ENCODE measurements around the gene RNU2-63P. TPM values are rescaled to one million over a fixed set of nuclear protein-coding genes. Genes with fewer than 3 reads are reported as not detected.
"Not testable (repeated sequence)": the region's sequence is repeated elsewhere in the genome, so short reads cannot be mapped to it uniquely, and the experiment has no call there.

The RNU2-63P gene
- total RNA-seq, 1 donor from 2014 or later = 28.5 TPM

DNA sequence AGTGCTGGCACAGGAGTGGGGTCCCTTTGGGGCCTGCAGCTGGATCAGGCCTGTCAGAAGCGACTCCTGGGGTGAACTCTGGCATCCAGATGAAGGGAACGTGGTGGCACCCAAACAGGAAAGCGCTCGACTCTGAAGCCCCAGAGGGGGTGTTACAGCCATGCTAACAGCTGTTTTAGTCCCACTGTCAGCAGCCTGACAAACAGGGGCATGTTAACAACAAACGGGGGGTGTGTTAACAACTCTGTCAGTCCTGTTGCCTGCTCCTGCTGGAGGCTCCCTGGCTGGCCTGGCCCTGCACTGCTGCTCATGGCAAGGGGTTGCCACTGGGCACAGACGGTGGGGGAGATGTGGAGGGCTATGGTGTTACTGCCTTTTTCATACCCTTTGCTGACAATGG is 2.6 kb upstream of the RNU2-63P start:
- Mint-ChIP-seq H3K36me3 (ENCODE audit: low read depth) (no peaks in the 10 kb centered on the region), H3K27me3 (ENCODE audit: insufficient read depth) (peaks cover 5% of the 10 kb centered on the region), H3K4me1 (ENCODE audit: low read depth) (peaks cover 21% of the 10 kb centered on the region), H3K4me3 (no peak overlapping the region), H3K9me3 (no peaks in the 10 kb centered on the region), H3K27ac (no peak overlapping the region)
- no peak for DNase-seq (ENCODE audit: low spot score)
- intact Hi-C loops (cut with micrococcal nuclease) = no loop called here

DNA sequence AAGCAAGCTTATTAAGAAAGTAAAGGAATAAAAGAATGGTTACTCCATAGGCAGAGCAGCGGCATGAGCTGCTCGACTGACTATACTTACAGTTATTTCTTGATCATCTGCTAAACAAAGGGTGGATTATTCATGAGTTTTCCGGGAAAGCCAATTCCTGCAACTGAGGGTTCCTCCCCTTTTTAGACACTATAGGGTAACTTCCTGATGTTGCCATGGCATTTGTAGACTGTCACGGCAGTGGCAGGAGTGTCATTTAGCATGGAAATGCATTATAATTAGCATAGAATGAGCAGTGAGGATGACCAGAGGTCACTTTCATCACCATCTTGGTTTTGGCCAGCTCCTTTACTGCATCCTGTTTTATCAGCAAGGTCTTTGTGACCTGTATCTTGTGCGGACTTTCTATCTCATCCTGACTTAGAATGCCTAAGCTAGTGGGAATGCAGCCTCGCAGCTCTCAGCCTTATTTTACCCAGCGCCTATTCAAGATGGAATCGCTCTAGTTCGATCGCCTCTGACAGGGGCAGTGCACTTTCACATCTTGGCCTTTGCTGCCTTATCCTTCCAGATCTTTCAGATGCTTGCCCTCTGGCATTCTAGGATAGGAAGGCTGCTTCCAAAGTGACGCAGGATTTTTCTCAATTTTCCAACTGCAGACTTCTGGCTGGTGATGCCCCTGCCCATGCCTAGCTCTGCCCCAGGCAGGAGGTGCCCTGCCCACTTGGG is 1.9 kb upstream of the RNU2-63P start:
- peaks cover 21% of the 10 kb centered on the region for H3K4me1 Mint-ChIP-seq (ENCODE audit: low read depth)
- H3K4me3 Mint-ChIP-seq = peak overlapping the region; percentile 92
- peak overlapping the region; percentile 84 for H3K27ac Mint-ChIP-seq
- H3K36me3 Mint-ChIP-seq (ENCODE audit: low read depth); DNase-seq (ENCODE audit: low spot score); H3K27me3 Mint-ChIP-seq (ENCODE audit: insufficient read depth); intact Hi-C loops (cut with micrococcal nuclease); H3K9me3 Mint-ChIP-seq: not testable (repeated sequence)

DNA sequence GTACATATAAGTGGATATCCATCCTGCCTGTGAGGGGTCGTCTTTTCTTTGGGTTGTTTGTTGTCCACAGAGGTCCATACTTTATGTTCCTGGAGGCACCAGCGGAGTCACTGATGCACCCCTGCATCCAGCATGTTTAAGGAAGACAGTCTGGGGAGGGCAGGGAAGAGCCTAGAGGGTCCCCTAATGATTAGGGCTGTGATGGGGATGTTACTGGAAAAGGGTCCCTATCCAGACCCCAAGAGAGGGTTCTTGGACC is 1.4 kb upstream of the RNU2-63P start:
- H3K9me3 Mint-ChIP-seq; H3K27me3 Mint-ChIP-seq (ENCODE audit: insufficient read depth); DNase-seq (ENCODE audit: low spot score); intact Hi-C loops (cut with micrococcal nuclease); H3K36me3 Mint-ChIP-seq (ENCODE audit: low read depth): not testable (repeated sequence)
- Mint-ChIP-seq H3K4me1 (ENCODE audit: low read depth) (peaks cover 21% of the 10 kb centered on the region), H3K4me3 (peak overlapping the region; percentile 92), H3K27ac (peak overlapping the region; percentile 84)

DNA sequence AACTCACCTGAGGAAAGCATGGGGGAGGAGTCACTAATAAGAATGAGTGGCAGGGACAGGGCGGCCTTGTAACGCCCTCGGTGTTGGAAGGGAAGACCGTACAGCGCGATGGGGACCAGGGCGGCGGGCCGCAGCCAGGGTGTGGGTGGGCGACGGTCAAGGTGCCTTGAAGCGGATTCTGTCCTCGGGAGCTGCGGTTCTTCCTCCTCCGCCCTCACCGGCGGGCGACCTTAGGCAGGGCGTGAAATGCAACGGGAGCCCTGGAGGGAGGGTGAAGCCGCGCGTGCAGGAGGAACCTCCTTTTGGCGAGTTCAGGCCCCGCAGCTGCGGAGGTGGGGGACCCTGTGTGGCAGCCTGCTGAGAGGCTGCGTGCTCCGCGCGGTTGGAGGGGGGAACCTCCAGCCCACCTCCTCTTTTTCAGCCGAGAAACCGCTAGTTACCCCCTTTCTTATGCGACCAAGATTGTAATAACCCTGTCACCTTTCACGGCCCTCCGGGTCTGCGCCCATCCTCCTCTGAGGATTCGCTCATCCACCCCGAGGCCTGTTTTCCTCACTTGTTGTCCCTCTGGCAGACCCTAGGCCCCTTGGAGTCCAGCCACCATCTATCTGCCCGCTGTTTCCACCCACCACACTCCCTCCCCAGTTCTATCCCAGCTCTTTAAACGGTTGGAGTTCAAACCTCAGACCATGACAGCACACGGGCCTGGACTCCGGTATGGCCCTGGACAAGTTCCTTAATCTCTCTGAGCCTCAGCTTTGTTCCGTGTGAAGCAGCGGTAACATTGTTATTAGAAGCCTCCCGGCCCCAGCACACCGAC is 823 bp upstream of the RNU2-63P start:
- intact Hi-C loops (cut with micrococcal nuclease) = loop anchor here (1.0 kb wide), 3 partner anchors 11 to 143 kb away; no protein-coding TSS in a partner anchor
- DNase-seq (ENCODE audit: low spot score) = no peak

DNA sequence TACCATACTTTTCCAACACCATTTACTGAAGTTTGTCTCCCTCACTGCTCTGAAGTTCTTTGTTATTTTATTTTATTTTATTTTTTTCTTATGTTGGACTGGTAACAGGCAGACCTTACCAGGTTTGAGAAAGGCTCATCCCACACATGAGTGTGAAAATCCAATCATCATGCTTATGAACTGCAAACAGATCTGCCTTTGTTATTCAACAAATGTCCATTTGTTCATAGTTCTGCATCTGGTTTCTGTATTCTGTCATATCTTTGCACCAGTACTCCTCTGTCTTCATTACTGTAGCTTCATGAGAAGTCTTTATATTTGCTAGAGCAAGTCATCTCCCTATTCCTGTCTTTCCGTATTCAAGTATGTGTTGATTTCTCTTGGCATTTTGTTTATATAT is 5.3 kb downstream of the RNU2-63P start:
- Mint-ChIP-seq H3K4me3 (no peak overlapping the region), H3K9me3 (no peaks in the 10 kb centered on the region), H3K4me1 (ENCODE audit: low read depth) (peaks cover 2% of the 10 kb centered on the region), H3K27me3 (ENCODE audit: insufficient read depth) (peaks cover 2% of the 10 kb centered on the region), H3K36me3 (ENCODE audit: low read depth) (no peaks in the 10 kb centered on the region), H3K27ac (no peak overlapping the region)
- intact Hi-C loops (cut with micrococcal nuclease) = no loop called here
- no peak for DNase-seq (ENCODE audit: low spot score)

More for the DNA sequence above, 823 bp upstream of the RNU2-63P start:
- Mint-ChIP-seq H3K4me3 (peak overlapping the region; percentile 92), H3K36me3 (ENCODE audit: low read depth) (no peaks in the 10 kb centered on the region), H3K9me3 (no peaks in the 10 kb centered on the region), H3K4me1 (ENCODE audit: low read depth) (peaks cover 21% of the 10 kb centered on the region), H3K27ac (peak overlapping the region; percentile 99), H3K27me3 (ENCODE audit: insufficient read depth) (peaks cover 5% of the 10 kb centered on the region)

DNA sequence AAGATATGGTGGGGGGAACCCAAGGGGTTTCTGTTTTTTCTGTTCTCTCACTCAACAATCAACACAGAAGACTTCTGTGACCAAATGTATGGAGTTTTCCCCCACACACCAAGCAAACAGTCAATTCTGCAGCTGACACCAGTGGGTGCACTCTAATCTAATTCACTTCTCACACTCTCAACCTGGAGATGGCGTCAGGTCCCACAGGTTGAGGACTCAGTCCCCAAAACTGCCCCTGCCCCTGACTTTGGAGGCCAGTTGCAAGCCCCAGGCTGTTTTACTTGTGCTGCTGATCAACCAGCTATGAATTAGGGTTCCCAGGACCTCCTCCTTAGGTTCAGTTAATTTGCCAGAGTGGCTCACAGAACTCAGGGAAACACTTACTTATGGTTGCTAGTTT is 6.2 kb downstream of the RNU2-63P start:
- DNase-seq (ENCODE audit: low spot score) = no peak
- Mint-ChIP-seq H3K9me3 (no peaks in the 10 kb centered on the region), H3K36me3 (ENCODE audit: low read depth) (no peaks in the 10 kb centered on the region), H3K4me3 (no peak overlapping the region), H3K27ac (no peak overlapping the region), H3K4me1 (ENCODE audit: low read depth) (no peaks in the 10 kb centered on the region), H3K27me3 (ENCODE audit: insufficient read depth) (peaks cover 4% of the 10 kb centered on the region)
- intact Hi-C loops (cut with micrococcal nuclease) = no loop called here

DNA sequence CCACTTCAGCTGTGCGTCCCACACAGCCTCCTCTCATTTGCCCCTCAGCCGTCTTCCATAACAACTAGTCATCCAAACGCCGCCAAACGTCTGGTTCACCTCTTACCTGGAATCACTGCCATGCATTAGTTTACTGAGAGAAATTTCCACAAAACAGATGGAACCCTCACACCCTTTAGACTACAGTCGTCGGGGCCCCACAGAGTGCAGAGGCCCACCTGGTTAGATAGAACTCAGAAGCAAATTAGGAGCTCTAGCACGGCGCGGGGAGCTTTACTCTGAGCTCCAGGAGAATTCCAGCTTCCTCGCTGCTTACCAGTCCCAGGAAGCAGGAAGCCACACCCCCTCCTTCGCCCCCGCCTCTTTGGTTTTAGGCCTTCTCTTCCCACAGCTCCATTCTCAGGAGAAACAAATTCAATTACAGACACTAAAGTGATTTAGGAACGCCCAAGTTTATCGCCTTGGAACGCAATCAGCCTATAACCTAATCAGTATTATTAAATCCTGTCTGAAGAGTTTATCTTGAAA is 9.4 kb downstream of the RNU2-63P start:
- H3K36me3 Mint-ChIP-seq (ENCODE audit: low read depth) = no peaks in the 10 kb centered on the region
- no peaks in the 10 kb centered on the region for H3K9me3 Mint-ChIP-seq
- peaks cover 11% of the 10 kb centered on the region for H3K27me3 Mint-ChIP-seq (ENCODE audit: insufficient read depth)
- peaks cover 5% of the 10 kb centered on the region for H3K4me1 Mint-ChIP-seq (ENCODE audit: low read depth)
- intact Hi-C loops (cut with micrococcal nuclease) = no loop called here
- no peak overlapping the region for H3K4me3 Mint-ChIP-seq
- DNase-seq (ENCODE audit: low spot score) = no peak
- H3K27ac Mint-ChIP-seq = no peak overlapping the region

DNA sequence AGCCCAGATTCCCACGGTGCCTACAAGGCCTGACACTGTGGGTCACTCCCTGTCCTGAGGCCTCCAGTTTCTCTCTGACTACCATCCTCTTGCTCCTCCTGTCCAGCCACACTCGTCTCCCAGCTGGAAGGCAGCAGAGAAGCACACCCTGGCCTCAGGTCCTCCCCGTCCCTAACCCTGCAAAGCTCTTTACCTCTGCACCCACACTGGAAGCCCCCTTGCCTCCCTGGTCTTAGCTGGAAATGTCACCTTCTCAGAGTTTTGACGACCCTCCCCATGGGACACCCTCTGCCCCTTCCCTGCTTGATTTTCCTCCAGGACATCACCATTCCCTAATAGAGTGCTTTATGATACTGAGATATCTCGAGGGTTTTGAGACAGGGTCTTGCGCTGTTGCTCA is 10.6 kb downstream of the RNU2-63P start:
- H3K27me3 Mint-ChIP-seq (ENCODE audit: insufficient read depth) = peaks cover 11% of the 10 kb centered on the region
- H3K4me3 Mint-ChIP-seq = no peak overlapping the region
- H3K27ac Mint-ChIP-seq = no peak overlapping the region
- H3K4me1 Mint-ChIP-seq (ENCODE audit: low read depth) = peaks cover 16% of the 10 kb centered on the region
- no peaks in the 10 kb centered on the region for H3K36me3 Mint-ChIP-seq (ENCODE audit: low read depth)
- H3K9me3 Mint-ChIP-seq = no peaks in the 10 kb centered on the region
- intact Hi-C loops (cut with micrococcal nuclease) = no loop called here
- DNase-seq (ENCODE audit: low spot score) = no peak

DNA sequence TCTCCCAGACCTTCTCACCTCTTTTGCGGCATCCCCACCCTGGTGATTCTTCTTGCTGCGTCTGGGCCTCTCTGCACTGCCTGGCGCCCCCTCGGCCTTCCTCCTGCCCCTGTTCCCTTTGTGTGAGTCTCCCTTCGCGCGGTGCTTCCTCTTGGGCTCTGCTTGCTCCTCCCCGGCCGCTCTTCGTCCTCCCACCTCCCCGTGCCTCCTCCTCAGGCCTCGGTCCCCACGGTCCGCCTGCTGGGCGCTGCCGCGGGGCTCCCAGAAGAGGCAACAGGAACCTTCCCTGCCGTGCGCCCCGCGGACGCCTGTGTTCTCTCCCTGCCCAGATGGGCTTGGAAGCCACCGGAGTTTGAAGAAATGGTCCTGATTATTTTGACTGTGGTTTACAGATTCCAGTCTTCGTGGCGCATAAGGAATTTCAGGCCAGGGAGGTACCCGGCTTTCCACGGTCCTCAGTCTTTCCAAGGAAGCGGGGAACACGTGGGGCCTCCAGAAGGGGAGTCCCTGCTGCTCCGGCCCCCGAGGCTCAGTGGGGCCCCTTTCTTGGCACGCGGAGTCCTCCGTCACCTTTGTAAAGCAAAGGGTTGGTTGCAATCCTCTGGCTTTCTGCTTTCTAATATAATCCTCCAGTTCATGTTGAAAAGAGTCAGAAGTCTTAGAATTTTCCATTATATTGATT is 13.1 kb downstream of the RNU2-63P start:
- no peaks in the 10 kb centered on the region for H3K9me3 Mint-ChIP-seq
- H3K4me3 Mint-ChIP-seq = no peak overlapping the region
- H3K27me3 Mint-ChIP-seq (ENCODE audit: insufficient read depth) = peaks cover 9% of the 10 kb centered on the region
- H3K4me1 Mint-ChIP-seq (ENCODE audit: low read depth) = peaks cover 16% of the 10 kb centered on the region
- H3K36me3 Mint-ChIP-seq (ENCODE audit: low read depth) = no peaks in the 10 kb centered on the region
- H3K27ac Mint-ChIP-seq = no peak overlapping the region
- DNase-seq (ENCODE audit: low spot score) = no peak
- intact Hi-C loops (cut with micrococcal nuclease) = no loop called here

DNA sequence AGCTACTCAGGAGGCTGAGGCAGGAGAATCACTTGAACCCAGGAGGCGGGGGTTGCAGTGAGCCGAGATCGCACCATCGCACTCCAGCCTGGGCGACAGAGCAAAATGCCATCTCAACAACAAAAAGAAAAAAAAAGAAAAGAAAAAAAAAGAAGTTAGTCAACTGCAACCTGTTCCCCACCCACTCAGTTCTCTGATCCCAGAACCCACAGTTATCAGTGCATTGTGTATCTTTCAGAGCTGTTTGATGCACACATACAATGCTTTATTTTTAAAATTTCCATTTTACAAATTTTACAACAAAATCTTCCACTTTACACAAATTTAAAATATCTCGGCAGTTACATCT is 14.0 kb downstream of the RNU2-63P start:
- H3K4me3 Mint-ChIP-seq = no peak overlapping the region
- intact Hi-C loops (cut with micrococcal nuclease) = loop anchor here (1.0 kb wide), 1 partner anchor 157 kb away; no protein-coding TSS in a partner anchor
- peaks cover 16% of the 10 kb centered on the region for H3K4me1 Mint-ChIP-seq (ENCODE audit: low read depth)
- H3K27me3 Mint-ChIP-seq (ENCODE audit: insufficient read depth) = peaks cover 9% of the 10 kb centered on the region
- H3K27ac Mint-ChIP-seq = no peak overlapping the region
- H3K36me3 Mint-ChIP-seq (ENCODE audit: low read depth) = no peaks in the 10 kb centered on the region
- H3K9me3 Mint-ChIP-seq = no peaks in the 10 kb centered on the region
- DNase-seq (ENCODE audit: low spot score) = no peak

DNA sequence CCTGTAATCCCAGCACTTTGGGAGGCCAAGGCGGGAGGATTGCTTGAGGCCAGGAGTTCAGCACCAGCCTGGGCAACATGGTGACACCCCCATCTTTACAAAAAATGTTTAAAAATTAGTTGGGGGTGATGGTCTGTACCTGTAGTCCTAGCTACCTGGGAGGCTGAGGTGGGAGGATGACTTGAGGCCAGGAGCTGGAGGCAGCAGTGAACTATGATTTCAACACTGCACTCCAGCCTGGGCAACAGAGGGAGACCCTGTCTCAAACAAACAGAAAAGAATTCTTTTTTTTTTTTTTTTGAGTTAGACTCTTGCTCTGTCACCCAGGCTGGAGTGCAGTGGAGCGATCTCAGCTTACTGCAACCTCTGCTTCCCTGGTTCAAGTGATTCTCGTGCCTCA is 15.9 kb downstream of the RNU2-63P start:
- peaks cover 16% of the 10 kb centered on the region for H3K4me1 Mint-ChIP-seq (ENCODE audit: low read depth)
- intact Hi-C loops (cut with micrococcal nuclease); H3K27ac Mint-ChIP-seq; H3K4me3 Mint-ChIP-seq; H3K9me3 Mint-ChIP-seq; H3K27me3 Mint-ChIP-seq (ENCODE audit: insufficient read depth); DNase-seq (ENCODE audit: low spot score); H3K36me3 Mint-ChIP-seq (ENCODE audit: low read depth): not testable (repeated sequence)

DNA sequence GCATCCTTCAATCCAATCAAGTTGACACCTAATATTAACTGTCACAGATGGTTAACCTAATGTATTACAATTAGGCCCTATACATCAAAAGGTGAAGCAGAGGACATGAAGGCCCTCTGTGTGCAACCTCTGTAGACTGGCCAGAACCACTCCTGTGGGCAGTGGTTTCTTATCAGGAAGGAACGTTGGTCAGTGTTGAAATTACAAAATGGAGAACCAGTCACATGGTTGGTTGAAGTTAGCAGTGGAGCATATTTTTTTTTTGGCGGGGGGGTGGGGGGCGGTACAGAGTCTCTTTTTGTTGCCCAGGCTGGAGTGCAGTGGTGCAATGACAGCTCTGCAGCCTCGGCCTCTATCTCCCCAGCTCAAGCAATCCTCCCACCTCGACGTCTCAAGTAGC is 19.8 kb downstream of the RNU2-63P start:
- no peak overlapping the region for H3K4me3 Mint-ChIP-seq
- intact Hi-C loops (cut with micrococcal nuclease) = no loop called here
- H3K9me3 Mint-ChIP-seq = no peaks in the 10 kb centered on the region
- H3K27me3 Mint-ChIP-seq (ENCODE audit: insufficient read depth) = no peaks in the 10 kb centered on the region
- no peak overlapping the region for H3K27ac Mint-ChIP-seq
- no peaks in the 10 kb centered on the region for H3K36me3 Mint-ChIP-seq (ENCODE audit: low read depth)
- H3K4me1 Mint-ChIP-seq (ENCODE audit: low read depth) = peaks cover 6% of the 10 kb centered on the region
- DNase-seq (ENCODE audit: low spot score) = no peak

DNA sequence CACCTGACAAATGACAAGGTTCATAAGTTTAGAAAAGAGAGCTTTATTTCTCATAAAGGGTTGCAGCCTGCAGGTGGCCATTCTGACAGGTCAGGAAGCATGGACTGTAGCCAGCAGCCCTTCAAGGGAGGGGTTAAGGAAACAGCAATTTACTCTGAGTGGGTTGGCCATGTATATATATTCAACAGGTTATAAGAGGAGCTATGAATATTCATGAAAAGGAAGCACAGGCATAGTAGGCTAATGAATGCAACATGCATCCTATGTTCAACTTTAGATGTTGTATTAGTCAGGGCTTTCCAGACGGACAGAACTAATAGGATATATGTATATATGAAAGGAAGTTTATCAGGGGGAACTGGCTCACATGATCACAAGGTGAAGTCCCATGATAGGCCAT is 20.6 kb downstream of the RNU2-63P start:
- Mint-ChIP-seq H3K4me3 (no peak overlapping the region), H3K9me3 (no peaks in the 10 kb centered on the region), H3K4me1 (ENCODE audit: low read depth) (no peaks in the 10 kb centered on the region), H3K27me3 (ENCODE audit: insufficient read depth) (no peaks in the 10 kb centered on the region), H3K36me3 (ENCODE audit: low read depth) (no peaks in the 10 kb centered on the region), H3K27ac (no peak overlapping the region)
- no peak for DNase-seq (ENCODE audit: low spot score)
- intact Hi-C loops (cut with micrococcal nuclease) = no loop called here
